A549 (cell line): ENCODE results near the gene TSBP1.

Source experiments
- CTCF ChIP-seq: fragments of >200 bp; sonication (Bioruptor Twin); formaldehyde crosslinking; IDR thresholded peaks from 3 replicates; pipeline ENCODE4 v1.5.1; 2016
- EP300 ChIP-seq, 2 experiments: fragments of >200 bp; sonication (Bioruptor Twin); formaldehyde crosslinking; IDR thresholded peaks; 2 replicates in 1 of 2; 3 replicates in 1 of 2; pipeline ENCODE4 v1.6.1; 2016 to 2017
- MAZ ChIP-seq: fragments of 150-350 bp; IDR thresholded peaks from 2 replicates; pipeline ENCODE4 v1.6.1; 2014; ENCODE audit warnings: antibody characterized with exemption, low read depth, low read length, borderline replicate concordance
- NR3C1 ChIP-seq: fragments of >200 bp; sonication (Bioruptor Twin); formaldehyde crosslinking; IDR thresholded peaks from 3 replicates; pipeline ENCODE4 v1.6.1; 2017
- RCOR1 ChIP-seq: fragments of 150-350 bp; IDR thresholded peaks from 2 replicates; pipeline ENCODE4 v1.6.1; 2014; ENCODE audit warnings: antibody characterized with exemption, low read length, low read depth
- TF ChIP-seq, protein P1 (sequence below): fragments of >200 bp; sonication (Bioruptor Twin); formaldehyde crosslinking; IDR thresholded peaks from 3 replicates; pipeline ENCODE4 v1.6.1; 2016
- TF ChIP-seq, protein P2 (sequence below): fragments of 450-650 bp; IDR thresholded peaks from 2 replicates; pipeline ENCODE4 v1.6.1; 2014; ENCODE audit warnings: antibody characterized with exemption

GRCh38 chr6:32387589-32388340 is 16.1 kb upstream of the TSBP1 start:
- no peak for TF ChIP-seq MAZ
- TF ChIP-seq NR3C1: no peak
- TF ChIP-seq CTCF: no peak
- TF ChIP-seq, protein P1, sequence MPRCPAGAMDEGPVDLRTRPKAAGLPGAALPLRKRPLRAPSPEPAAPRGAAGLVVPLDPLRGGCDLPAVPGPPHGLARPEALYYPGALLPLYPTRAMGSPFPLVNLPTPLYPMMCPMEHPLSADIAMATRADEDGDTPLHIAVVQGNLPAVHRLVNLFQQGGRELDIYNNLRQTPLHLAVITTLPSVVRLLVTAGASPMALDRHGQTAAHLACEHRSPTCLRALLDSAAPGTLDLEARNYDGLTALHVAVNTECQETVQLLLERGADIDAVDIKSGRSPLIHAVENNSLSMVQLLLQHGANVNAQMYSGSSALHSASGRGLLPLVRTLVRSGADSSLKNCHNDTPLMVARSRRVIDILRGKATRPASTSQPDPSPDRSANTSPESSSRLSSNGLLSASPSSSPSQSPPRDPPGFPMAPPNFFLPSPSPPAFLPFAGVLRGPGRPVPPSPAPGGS: no peak
- TF ChIP-seq EP300 (IDR thresholded peaks at IDR 0.05): no peak
- no peak for TF ChIP-seq RCOR1
- TF ChIP-seq, protein P2, sequence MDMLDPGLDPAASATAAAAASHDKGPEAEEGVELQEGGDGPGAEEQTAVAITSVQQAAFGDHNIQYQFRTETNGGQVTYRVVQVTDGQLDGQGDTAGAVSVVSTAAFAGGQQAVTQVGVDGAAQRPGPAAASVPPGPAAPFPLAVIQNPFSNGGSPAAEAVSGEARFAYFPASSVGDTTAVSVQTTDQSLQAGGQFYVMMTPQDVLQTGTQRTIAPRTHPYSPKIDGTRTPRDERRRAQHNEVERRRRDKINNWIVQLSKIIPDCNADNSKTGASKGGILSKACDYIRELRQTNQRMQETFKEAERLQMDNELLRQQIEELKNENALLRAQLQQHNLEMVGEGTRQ: no peak
